Neuronal stem cell (in vitro differentiated cells): ENCODE data around the gene C18orf63.

Experiments
- DNase-seq: peaks from one replicate; pipeline ENCODE4 v3.0.0-alpha.2; 2013; ENCODE audit warnings: low spot score
- H2AFZ ChIP-seq: one replicate; pipeline ENCODE4 v1.6.1; 2013; ENCODE audit warnings: mild to moderate bottlenecking, low read length, inconsistent platforms
- H2AK5ac ChIP-seq: 2 replicates; pipeline ENCODE4 v1.6.1; 2013; ENCODE audit warnings: low read depth, mild to moderate bottlenecking, inconsistent platforms, low read length, moderate library complexity, mixed read lengths
- H2BK120ac ChIP-seq: 2 replicates; pipeline ENCODE4 v1.6.1; 2013; ENCODE audit warnings: low read depth, mild to moderate bottlenecking, inconsistent platforms, low read length, moderate library complexity, mixed read lengths
- H2BK12ac ChIP-seq: one replicate; pipeline ENCODE4 v1.6.1; 2013; ENCODE audit warnings: low read length, inconsistent platforms
- H2BK15ac ChIP-seq: 2 replicates; pipeline ENCODE4 v1.6.1; 2013; ENCODE audit warnings: mild to moderate bottlenecking, low read length, inconsistent platforms, mixed read lengths
- H2BK5ac ChIP-seq: one replicate; pipeline ENCODE4 v1.6.1; 2013; ENCODE audit warnings: inconsistent platforms, mild to moderate bottlenecking, low read length, moderate library complexity
- H3K14ac ChIP-seq: one replicate; pipeline ENCODE4 v1.6.1; 2013; ENCODE audit warnings: low read length, inconsistent platforms
- H3K18ac ChIP-seq: 2 replicates; pipeline ENCODE4 v1.6.1; 2013; ENCODE audit warnings: low read length, inconsistent platforms
- H3K23ac ChIP-seq: 2 replicates; pipeline ENCODE4 v1.6.1; 2013; ENCODE audit warnings: low read depth, mild to moderate bottlenecking, mixed read lengths, low read length, inconsistent platforms; ENCODE audit not compliant: poor library complexity
- H3K27ac ChIP-seq: replicated peaks from 3 replicates; pipeline ENCODE4 v1.5.1; 2013; ENCODE audit warnings: low read length, inconsistent platforms
- H3K27me3 ChIP-seq, 3 experiments: 2 replicates each; pipeline ENCODE4 v1.6.1; 2013; ENCODE audit warnings: low read length in 3 of 3, mild to moderate bottlenecking in 2 of 3, inconsistent platforms in 1 of 3, low read depth in 1 of 3, mixed read lengths in 1 of 3, moderate library complexity in 1 of 3; ENCODE audit not compliant: control insufficient read depth in 3 of 3, insufficient read depth in 3 of 3
- H3K36me3 ChIP-seq, 2 donors: replicated peaks in 1 of 2; 2 replicates each; pipeline ENCODE4 v1.6.1; 2013; ENCODE audit warnings: low read length in 2 of 2; ENCODE audit not compliant: control insufficient read depth in 2 of 2, insufficient read depth in 2 of 2
- H3K4ac ChIP-seq: 2 replicates; pipeline ENCODE4 v1.6.1; 2013; ENCODE audit warnings: inconsistent platforms, mild to moderate bottlenecking, low read length, moderate library complexity
- H3K4me1 ChIP-seq, 2 donors: 1 replicate in 1 of 2; 2 replicates in 1 of 2; pipeline ENCODE4 v1.6.1; 2013; ENCODE audit warnings: low read length in 2 of 2, low read depth in 1 of 2; ENCODE audit not compliant: control insufficient read depth in 2 of 2, insufficient read depth in 1 of 2
- H3K4me2 ChIP-seq: one replicate; pipeline ENCODE4 v1.6.1; 2013; ENCODE audit warnings: mild to moderate bottlenecking, low read length, inconsistent platforms; ENCODE audit not compliant: insufficient read depth, poor library complexity, severe bottlenecking
- H3K4me3 ChIP-seq, 2 donors: 2 replicates each; pipeline ENCODE4 v1.5.1; 2013; ENCODE audit warnings: low read length in 2 of 2, mild to moderate bottlenecking in 2 of 2, inconsistent platforms in 1 of 2, moderate library complexity in 1 of 2
- H3K79me1 ChIP-seq: one replicate; pipeline ENCODE4 v1.6.1; 2013; ENCODE audit warnings: low read depth, mild to moderate bottlenecking, inconsistent platforms, low read length, moderate library complexity
- H3K9ac ChIP-seq: one replicate; pipeline ENCODE4 v1.6.1; 2013; ENCODE audit warnings: mild to moderate bottlenecking, low read depth, low read length, inconsistent platforms; ENCODE audit not compliant: poor library complexity
- H3K9me3 ChIP-seq, 2 donors: replicated peaks in 1 of 2; 2 replicates each; pipeline versions ENCODE3 to v1.6.1; 2013; ENCODE audit warnings: low read length in 2 of 2, mild to moderate bottlenecking in 2 of 2, inconsistent platforms in 1 of 2, low read depth in 1 of 2, mixed read lengths in 1 of 2, moderate library complexity in 1 of 2; ENCODE audit not compliant: control insufficient read depth in 2 of 2, insufficient read depth in 1 of 2
- H4K8ac ChIP-seq: one replicate; pipeline ENCODE4 v1.6.1; 2013; ENCODE audit warnings: low read depth, mild to moderate bottlenecking, inconsistent platforms, low read length, moderate library complexity
- H4K91ac ChIP-seq: one replicate; pipeline ENCODE4 v1.6.1; 2013; ENCODE audit warnings: low read length, low read depth, mild to moderate bottlenecking, inconsistent platforms; ENCODE audit not compliant: poor library complexity
- WGBS, 2 donors: extraction: QIAGEN DNeasy Blood & Tissue Kit; methylation state at CpG; one replicate each; pipeline ENCODE4 v1.1.7; 2013; ENCODE audit warnings: missing lambda C conversion rate in 2 of 2, mixed read lengths in 1 of 2; ENCODE audit not compliant: insufficient read length in 2 of 2, insufficient replicate concordance in 1 of 2; ENCODE audit errors: extremely low coverage in 2 of 2; 5-methylcytosine and 5-hydroxymethylcytosine counted together

Gene C18orf63

GRCh38 chr18:74331404-74331803, 15.8 kb downstream of the C18orf63 start:
- H3K4me2 ChIP-seq = no peak overlapping the region
- no peaks in the 10 kb centered on the region for H3K27me3 ChIP-seq
- no peak overlapping the region for H3K9ac ChIP-seq
- no peak overlapping the region for H2AFZ ChIP-seq
- H3K4ac ChIP-seq = no peak overlapping the region
- WGBS, 2 donors = no CpG with 5 or more reads among the region's 2 CpGs
- no peak overlapping the region for H4K8ac ChIP-seq
- no peaks in the 10 kb centered on the region for H3K36me3 ChIP-seq
- no peaks in the 10 kb centered on the region for H3K9me3 ChIP-seq
- no peak overlapping the region for H3K23ac ChIP-seq
- no peak overlapping the region for H3K14ac ChIP-seq
- H2BK12ac ChIP-seq = no peak overlapping the region
- no peak for DNase-seq
- no peak overlapping the region for H3K27ac ChIP-seq
- H3K79me1 ChIP-seq = no peaks in the 10 kb centered on the region
- H2AK5ac ChIP-seq = no peak overlapping the region
- H3K4me3 ChIP-seq = no peak overlapping the region
- peaks cover 0 to 3% of the 10 kb centered on the region in 2 donors for H3K4me1 ChIP-seq
- H4K91ac ChIP-seq = no peak overlapping the region
- H2BK15ac ChIP-seq = no peak overlapping the region
- no peak overlapping the region for H3K18ac ChIP-seq
- H2BK120ac ChIP-seq = no peak overlapping the region
- no peak overlapping the region for H2BK5ac ChIP-seq

GRCh38 chr18:74333091-74333490, 17.5 kb downstream of the C18orf63 start:
- H3K4me2 ChIP-seq = no peak overlapping the region
- no peak overlapping the region for H3K18ac ChIP-seq
- H3K27ac ChIP-seq = no peak overlapping the region
- H2BK5ac ChIP-seq = no peak overlapping the region
- no peaks in the 10 kb centered on the region for H3K79me1 ChIP-seq
- no peak overlapping the region for H2BK15ac ChIP-seq
- H3K9me3 ChIP-seq = no peaks in the 10 kb centered on the region
- no peak overlapping the region for H3K14ac ChIP-seq
- no peak overlapping the region for H2BK120ac ChIP-seq
- no peaks in the 10 kb centered on the region for H3K4me1 ChIP-seq
- no peak overlapping the region for H2AFZ ChIP-seq
- H3K4me3 ChIP-seq = no peak overlapping the region
- no peak overlapping the region for H4K8ac ChIP-seq
- no peak overlapping the region for H3K4ac ChIP-seq
- WGBS, 2 donors = no CpG with 5 or more reads among the region's 1 CpG
- no peak overlapping the region for H3K23ac ChIP-seq
- H2AK5ac ChIP-seq = no peak overlapping the region
- no peak for DNase-seq
- peaks cover 0 to 7% (median 0%) of the 10 kb centered on the region in 3 experiments for H3K27me3 ChIP-seq
- no peak overlapping the region for H2BK12ac ChIP-seq
- no peak overlapping the region for H3K9ac ChIP-seq
- no peak overlapping the region for H4K91ac ChIP-seq
- no peaks in the 10 kb centered on the region for H3K36me3 ChIP-seq

GRCh38 chr18:74334242-74334893, 18.7 kb downstream of the C18orf63 start:
- Histone ChIP-seq H3K23ac (no peak overlapping the region), H3K27me3 (peaks cover 0 to 13% (median 0%) of the 10 kb centered on the region in 3 experiments), H3K9me3 (no peaks in the 10 kb centered on the region), H3K36me3 (no peaks in the 10 kb centered on the region), H2AK5ac (no peak overlapping the region), H3K4me3 (no peak overlapping the region), H4K8ac (no peak overlapping the region), H2BK15ac (no peak overlapping the region), H2BK120ac (no peak overlapping the region), H2BK12ac (no peak overlapping the region), H2BK5ac (no peak overlapping the region), H3K79me1 (no peaks in the 10 kb centered on the region), H3K9ac (no peak overlapping the region), H3K4ac (no peak overlapping the region), H3K14ac (no peak overlapping the region), H4K91ac (no peak overlapping the region), H2AFZ (no peak overlapping the region), H3K18ac (no peak overlapping the region), H3K4me1 (no peaks in the 10 kb centered on the region), H3K27ac (no peak overlapping the region), H3K4me2 (no peak overlapping the region)
- DNase-seq = no peak

- H3K79me1 ChIP-seq = no peaks in the 10 kb centered on the region
- H2BK120ac ChIP-seq = no peak overlapping the region
- H2BK12ac ChIP-seq = no peak overlapping the region
- H3K4me3 ChIP-seq = no peak overlapping the region
- no peak for DNase-seq
- H3K9me3 ChIP-seq = no peaks in the 10 kb centered on the region
- no peak overlapping the region for H4K8ac ChIP-seq
- H2AK5ac ChIP-seq = no peak overlapping the region
- H3K4me2 ChIP-seq = no peak overlapping the region
- no peak overlapping the region for H3K4ac ChIP-seq
- H3K14ac ChIP-seq = no peak overlapping the region
- no peaks in the 10 kb centered on the region for H3K36me3 ChIP-seq
- no peak overlapping the region for H2AFZ ChIP-seq
- no peak overlapping the region for H4K91ac ChIP-seq
- no peak overlapping the region for H3K23ac ChIP-seq
- no peak overlapping the region for H3K9ac ChIP-seq
- H3K27ac ChIP-seq = no peak overlapping the region
- H2BK15ac ChIP-seq = no peak overlapping the region
- H3K4me1 ChIP-seq = no peaks in the 10 kb centered on the region
- H2BK5ac ChIP-seq = no peak overlapping the region
- H3K18ac ChIP-seq = no peak overlapping the region
- H3K27me3 ChIP-seq = peaks cover 0 to 13% (median 0%) of the 10 kb centered on the region in 3 experiments
Observed at GRCh38 chr18:74336656-74337055, 21.0 kb downstream of the C18orf63 start.
